NCI-H526 treated with DMSO at 0.1 percent for 48 hours (cell line): ENCODE measurements around the gene TDRD12.
"Not testable (repeated sequence)": the region's sequence is repeated elsewhere in the genome, so short reads cannot be mapped to it uniquely, and the experiment has no call there.

Experiments
- DNase-seq: peaks from one replicate; lab custom pipeline; 2025; lab: John Stamatoyannopoulos, UW

Gene TDRD12

GRCh38 chr19:32746631-32747196 lies 27.1 kb downstream of the TDRD12 start:
- not testable (repeated sequence) for DNase-seq

DNA sequence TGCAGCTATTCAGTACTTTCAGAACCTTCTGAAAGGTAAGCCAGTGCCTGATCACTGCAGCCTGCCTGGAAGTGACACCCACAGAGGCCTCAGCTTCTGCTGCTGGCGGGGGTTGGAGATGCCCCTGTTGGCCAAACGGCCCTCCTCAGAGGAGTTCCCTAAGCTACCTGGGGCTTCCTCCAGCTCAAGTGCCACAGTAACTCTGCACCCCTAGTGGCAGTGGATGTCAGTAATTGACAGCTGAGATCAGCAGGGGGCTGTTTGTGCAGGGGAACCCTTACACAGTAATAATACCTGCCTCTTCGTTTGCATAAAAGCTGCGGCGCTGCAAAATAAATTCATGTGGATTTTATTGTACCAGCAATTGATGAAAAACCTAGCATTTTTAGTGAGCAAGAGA lies 28.9 kb downstream of the TDRD12 start:
- DNase-seq, result peak; percentile 19

- DNase-seq, result no peak
Measured at GRCh38 chr19:32748948-32749347, 29.4 kb downstream of the TDRD12 start.

DNA sequence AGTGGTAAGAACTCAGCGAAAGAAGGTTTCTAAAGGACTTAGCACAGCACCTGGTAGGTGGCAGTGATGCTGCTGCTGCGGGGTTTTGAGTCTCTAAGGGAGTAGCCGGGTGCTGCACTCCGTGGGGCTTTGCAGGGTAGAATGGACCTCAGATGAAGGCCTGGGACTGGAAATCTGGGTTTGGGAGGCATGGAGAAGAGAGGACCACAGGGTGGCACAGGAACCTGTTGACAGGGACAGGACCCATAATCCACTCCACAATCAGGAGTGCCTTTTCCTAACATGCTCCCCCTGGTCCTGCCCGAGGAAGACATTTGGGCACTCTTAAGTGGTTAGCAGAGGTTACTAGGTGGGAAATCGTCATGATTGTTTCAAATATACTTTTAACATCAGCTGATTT lies 29.8 kb downstream of the TDRD12 start:
- no peak for DNase-seq

DNA sequence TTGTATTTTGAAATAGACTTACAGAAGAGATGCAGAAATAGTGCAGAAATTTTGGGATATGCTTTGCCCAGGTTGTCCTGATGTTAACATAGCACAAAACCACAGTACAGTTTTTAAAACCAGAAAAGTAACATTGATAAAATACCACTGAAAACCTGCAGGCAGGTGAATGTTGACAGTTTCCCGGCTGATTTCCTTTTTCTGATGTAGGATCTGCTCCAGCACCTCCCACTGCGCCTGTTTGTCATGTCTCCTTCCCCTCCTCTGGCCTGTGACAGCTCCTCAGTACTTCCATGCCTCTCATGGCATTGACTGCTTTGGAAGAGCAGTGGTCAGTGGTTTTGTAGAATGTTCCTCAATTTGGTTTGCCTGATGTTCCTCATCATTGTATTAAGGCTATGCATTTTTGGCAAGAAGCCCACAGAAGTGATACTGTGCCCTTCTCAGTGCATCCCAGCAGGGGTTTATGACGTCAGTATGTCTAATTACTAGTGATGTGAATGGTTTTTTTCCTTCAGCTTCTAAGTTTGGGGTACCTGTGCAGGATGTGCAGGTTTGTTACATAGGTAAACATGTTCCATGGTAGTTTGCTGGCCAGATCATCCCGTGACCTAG lies 31.0 kb downstream of the TDRD12 start:
- no peak for DNase-seq

DNA sequence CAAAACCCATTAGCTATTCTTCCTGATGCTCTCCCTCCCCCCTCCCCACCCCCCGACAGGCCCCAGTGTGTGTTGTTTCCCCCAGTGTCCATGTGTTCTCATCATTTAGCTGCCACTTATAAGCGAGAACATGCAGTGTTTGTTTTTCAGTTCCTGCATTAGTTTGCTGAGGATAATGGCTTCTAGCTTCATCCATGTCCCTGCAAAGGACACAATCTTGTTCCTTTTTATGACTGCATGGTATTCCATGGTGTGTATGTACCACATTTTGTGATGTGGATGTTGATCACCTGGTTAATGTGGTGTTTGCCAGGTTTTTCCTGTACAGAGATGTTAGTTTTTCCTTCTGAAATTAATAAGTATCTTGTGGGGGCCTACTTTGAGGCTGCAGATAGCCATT lies 31.5 kb downstream of the TDRD12 start:
- DNase-seq, result no peak

DNA sequence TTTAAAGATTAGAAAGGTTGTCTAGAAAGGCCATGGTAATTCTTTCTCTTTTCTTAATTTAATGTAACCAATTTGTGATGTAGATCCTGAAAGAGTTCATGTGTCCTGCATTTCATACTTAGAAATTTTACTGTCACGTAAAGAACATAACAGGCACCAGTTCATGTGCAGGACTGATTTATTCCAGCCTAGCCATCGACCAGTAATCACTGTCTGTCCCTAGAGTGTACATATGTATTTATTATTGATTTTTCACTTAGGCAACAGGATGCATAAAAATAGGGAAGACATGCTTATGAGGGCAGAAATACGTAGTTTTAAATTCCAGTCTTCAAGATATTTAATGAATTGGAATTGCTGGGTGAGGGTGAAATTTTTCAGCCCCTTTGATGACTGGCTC lies 37.6 kb downstream of the TDRD12 start:
- DNase-seq, result no peak

GRCh38 chr19:32765365-32765764 lies 45.8 kb downstream of the TDRD12 start:
- DNase-seq, result not testable (repeated sequence)

- DNase-seq, result no peak
Measured at GRCh38 chr19:32767951-32768679, 48.5 kb downstream of the TDRD12 start.

DNA sequence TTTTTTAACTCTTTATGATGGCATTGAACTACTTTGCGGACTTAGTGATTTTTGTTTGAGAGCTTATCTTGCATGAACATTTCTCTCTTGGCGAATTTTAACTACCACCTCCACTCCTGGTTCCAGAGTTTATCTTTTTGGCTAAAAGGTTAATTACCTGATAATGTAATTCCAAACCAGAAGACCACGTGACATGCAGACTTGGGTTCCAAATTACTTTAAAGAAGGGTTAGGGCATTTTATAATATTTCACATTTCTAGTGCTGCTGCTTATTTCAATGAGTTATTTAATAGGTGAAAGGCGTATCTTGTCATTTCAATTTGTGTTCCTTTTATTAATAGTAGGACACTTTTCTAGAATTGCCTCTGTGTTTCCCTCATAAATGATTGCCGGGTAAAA lies 52.0 kb downstream of the TDRD12 start:
- DNase-seq, result no peak

GRCh38 chr19:32773126-32773525 lies 53.6 kb downstream of the TDRD12 start:
- DNase-seq, result no peak

DNA sequence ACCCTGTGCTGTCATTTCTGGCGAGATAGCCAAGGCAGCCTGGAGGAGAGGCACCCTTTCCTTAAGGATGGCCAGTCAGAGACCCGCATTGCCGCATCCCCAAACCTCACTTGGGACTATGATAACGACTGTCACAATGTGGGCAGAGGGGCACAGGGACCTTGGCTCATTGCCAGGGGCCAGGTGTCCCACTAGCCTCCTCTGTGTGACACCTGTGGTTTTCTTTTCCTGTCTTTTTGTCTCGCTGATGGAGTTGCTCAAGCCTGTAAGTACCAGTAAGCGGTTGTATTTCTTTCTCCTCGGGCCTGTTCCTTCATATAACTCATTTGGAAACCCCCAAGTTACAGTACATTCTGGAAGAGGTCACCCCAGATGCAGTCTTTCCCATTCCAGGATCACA lies 59.5 kb downstream of the TDRD12 start:
- no peak for DNase-seq

GRCh38 chr19:32781280-32781679 lies 61.7 kb downstream of the TDRD12 start:
- DNase-seq, result no peak

- DNase-seq, result not testable (repeated sequence)
Measured at GRCh38 chr19:32782089-32782488, 62.5 kb downstream of the TDRD12 start.

GRCh38 chr19:32787161-32787813 lies 67.7 kb downstream of the TDRD12 start:
- not testable (repeated sequence) for DNase-seq

- DNase-seq, result not testable (repeated sequence)
Measured at GRCh38 chr19:32787895-32788294, 68.3 kb downstream of the TDRD12 start.

DNA sequence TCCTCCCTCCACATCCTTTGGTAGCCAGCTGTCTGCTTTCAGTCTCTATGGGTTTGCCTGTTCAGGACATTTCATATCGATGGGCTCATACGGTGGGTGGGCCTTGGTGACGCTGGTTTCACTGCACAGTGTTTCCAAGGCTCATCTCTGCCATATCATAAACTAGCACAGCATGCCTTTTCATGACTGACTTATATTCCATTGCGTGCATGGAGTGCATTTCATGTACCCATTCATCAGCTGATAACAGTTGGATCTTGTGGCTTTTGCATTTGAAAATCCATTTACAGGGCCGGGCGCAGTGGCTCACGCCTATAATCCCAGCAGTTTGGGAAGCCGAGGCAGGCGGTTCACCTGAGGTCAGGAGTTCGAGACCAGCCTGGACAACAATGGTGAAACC lies 69.9 kb downstream of the TDRD12 start:
- DNase-seq, result no peak

- no peak for DNase-seq
Measured at GRCh38 chr19:32798201-32798600, 78.6 kb downstream of the TDRD12 start.

- DNase-seq, result no peak
Measured at GRCh38 chr19:32800191-32800590, 80.6 kb downstream of the TDRD12 start.

GRCh38 chr19:32800754-32801153 lies 81.2 kb downstream of the TDRD12 start:
- no peak for DNase-seq

DNA sequence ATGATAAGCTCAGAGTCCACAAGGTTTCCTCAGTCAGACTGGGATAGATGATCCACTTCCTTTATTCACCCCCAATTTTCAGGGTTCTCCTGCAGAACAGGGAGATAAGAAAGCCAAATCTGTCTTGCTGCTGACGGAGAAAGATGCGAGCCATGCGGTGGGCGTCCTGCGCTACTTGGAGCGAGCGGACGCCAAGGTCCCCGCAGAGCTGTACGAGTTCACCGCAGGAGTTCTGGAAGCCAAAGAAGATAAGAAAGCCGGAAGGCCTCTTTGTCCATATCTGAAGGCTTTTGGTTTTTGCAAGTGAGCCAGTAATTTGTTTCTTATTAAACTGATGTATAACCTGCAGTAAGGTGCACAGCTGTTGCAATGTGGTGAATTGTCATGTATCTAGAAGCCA lies 83.3 kb downstream of the TDRD12 start:
- DNase-seq, result no peak

GRCh38 chr19:32808236-32808635 lies 88.7 kb downstream of the TDRD12 start:
- DNase-seq, result no peak

DNA sequence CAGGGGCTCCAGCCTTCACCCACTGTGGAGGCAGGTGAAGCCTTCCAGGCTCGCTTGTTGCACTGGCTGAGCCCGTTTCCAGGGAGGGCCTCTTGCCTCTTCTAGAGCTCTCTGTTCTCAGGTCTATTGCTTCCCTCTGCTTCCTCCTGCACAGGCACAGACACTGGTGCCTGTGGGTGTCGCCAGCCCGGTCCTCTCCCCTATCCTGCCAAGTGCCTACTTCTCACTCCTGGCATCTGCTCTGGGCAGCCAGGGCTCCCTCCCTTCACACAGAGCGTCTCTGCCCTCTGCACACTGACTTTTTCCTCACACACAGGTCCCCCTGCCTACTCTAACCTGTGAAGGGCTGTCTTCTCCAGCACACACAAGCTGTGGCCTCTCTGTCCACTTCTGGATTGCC lies 89.7 kb downstream of the TDRD12 start:
- DNase-seq, result no peak
